Ascending aorta (tissue), 2 donors: ENCODE measurements around the gene CREBBP. TPM values are rescaled to one million over a fixed set of nuclear protein-coding genes. Genes with fewer than 3 reads are reported as not detected.
A peak's percentile ranks its signal among the peaks of the same experiment; 100 is the strongest.

Source experiments
- DNase-seq, 2 donors: peaks; one replicate each; pipeline ENCODE4 v3.0.0-alpha.2; 2019; ENCODE audit warnings: low spot score in 2 of 2
- H3K27ac ChIP-seq, 2 donors: fragments of 200-600 bp; sonication (generic); one replicate each; pipeline ENCODE4 v1.5.1; 2016 to 2017; ENCODE audit warnings: mild to moderate bottlenecking in 1 of 2
- H3K27me3 ChIP-seq: fragments of 200-600 bp; sonication (generic); one replicate; pipeline ENCODE4 v1.5.1; 2017
- H3K36me3 ChIP-seq, 2 donors: fragments of 200-600 bp; sonication (generic); one replicate each; pipeline ENCODE4 v1.5.1; 2016
- H3K4me1 ChIP-seq, 2 donors: fragments of 200-600 bp; sonication (generic); one replicate each; pipeline ENCODE4 v1.5.1; 2016 to 2017; ENCODE audit warnings: mild to moderate bottlenecking in 1 of 2
- H3K4me3 ChIP-seq, 2 donors: fragments of 200-600 bp; sonication (generic); one replicate each; pipeline ENCODE4 v1.5.1; 2016 to 2017; ENCODE audit warnings: mild to moderate bottlenecking in 1 of 2
- H3K9me3 ChIP-seq, 2 donors: fragments of 200-600 bp; sonication (generic); one replicate each; pipeline ENCODE4 v1.5.1; 2016
- CTCF ChIP-seq, 3 experiments: fragments of 200-600 bp in 2 of 3; fragments of 450-650 bp in 1 of 3; sonication (generic) in 2 of 3; IDR thresholded peaks; one replicate each; pipeline ENCODE4 v1.5.1; 2016 to 2019; ENCODE audit warnings: antibody characterized with exemption in 3 of 3, mild to moderate bottlenecking in 1 of 3, moderate library complexity in 1 of 3
- intact Hi-C: fragments of 100-400 bp; cut with DNase I; formaldehyde crosslinking; loops from one replicate; pipeline ENCODE4 v1.15.1; 2023
- total RNA-seq: library from RNA; depleted of rRNA; stranded (reverse); fragments of >200 nt; gene quantifications from one replicate; pipeline ENCODE4 v1.1.0, GENCODE V29; 2016

The CREBBP gene
- total RNA-seq, 1 donor from 2014 or later = 73.7 TPM

- peaks cover 60 to 72% of the 10 kb centered on the region in 2 donors for H3K36me3 ChIP-seq
- TF ChIP-seq CTCF (IDR thresholded peaks at IDR 0.05) = no peak
- peak in 1 of 2 donors; percentile 57 for DNase-seq
These were observed 132.2 kb downstream of the CREBBP start for GRCh38 chr16:3748307-3748706.

GRCh38 chr16:3745751-3746355 is 134.7 kb downstream of the CREBBP start:
- Histone ChIP-seq H3K27me3 (no peaks in the 10 kb centered on the region), H3K4me1 (peaks cover 0 to under 1% of the 10 kb centered on the region in 2 donors), H3K9me3 (no peaks in the 10 kb centered on the region), H3K4me3 (no peak overlapping the region), H3K36me3 (peaks cover 77 to 80% of the 10 kb centered on the region in 2 donors), H3K27ac (no peak overlapping the region)
- no peak for DNase-seq
- TF ChIP-seq CTCF (IDR thresholded peaks at IDR 0.05) = no peak
- intact Hi-C loops = no loop called here

More at GRCh38 chr16:3748307-3748706, 132.2 kb downstream of the CREBBP start:
- no peaks in the 10 kb centered on the region for H3K27me3 ChIP-seq
- no peak overlapping the region for H3K27ac ChIP-seq
- intact Hi-C loops = no loop called here
- peaks cover 0 to 7% of the 10 kb centered on the region in 2 donors for H3K4me1 ChIP-seq
- H3K9me3 ChIP-seq = no peaks in the 10 kb centered on the region
- H3K4me3 ChIP-seq = no peak overlapping the region

GRCh38 chr16:3744018-3744417 is 136.5 kb downstream of the CREBBP start:
- no peak for DNase-seq
- no peak for TF ChIP-seq CTCF (IDR thresholded peaks at IDR 0.05)
- Histone ChIP-seq H3K27me3 (no peaks in the 10 kb centered on the region), H3K36me3 (peaks cover 85 to 88% of the 10 kb centered on the region in 2 donors), H3K4me1 (no peaks in the 10 kb centered on the region), H3K9me3 (no peaks in the 10 kb centered on the region), H3K4me3 (no peak overlapping the region), H3K27ac (no peak overlapping the region)
- intact Hi-C loops = no loop called here

- no peak for TF ChIP-seq CTCF (IDR thresholded peaks at IDR 0.05)
- Histone ChIP-seq H3K27ac (no peak overlapping the region), H3K4me1 (no peaks in the 10 kb centered on the region), H3K4me3 (no peak overlapping the region), H3K36me3 (peaks cover 92 to 93% of the 10 kb centered on the region in 2 donors), H3K27me3 (no peaks in the 10 kb centered on the region), H3K9me3 (no peaks in the 10 kb centered on the region)
- no peak for DNase-seq
- intact Hi-C loops = no loop called here
These were observed 139.6 kb downstream of the CREBBP start for GRCh38 chr16:3740934-3741333.

- Histone ChIP-seq H3K4me3 (no peak overlapping the region), H3K27ac (no peak overlapping the region), H3K36me3 (peaks cover 92 to 97% of the 10 kb centered on the region in 2 donors), H3K4me1 (no peaks in the 10 kb centered on the region), H3K9me3 (no peaks in the 10 kb centered on the region), H3K27me3 (no peaks in the 10 kb centered on the region)
- no peak for TF ChIP-seq CTCF (IDR thresholded peaks at IDR 0.05)
- intact Hi-C loops = no loop called here
- DNase-seq = no peak
These were observed 140.3 kb downstream of the CREBBP start for GRCh38 chr16:3740186-3740585.
